Measurements from ENCODE around the gene RBM44.

- no peak for TF ChIP-seq EZH2 (IDR thresholded peaks at IDR 0.05; ENCODE audit: insufficient read depth, poor library complexity, severe bottlenecking)
- no peak for TF ChIP-seq EZH2phosphoT487 (IDR thresholded peaks at IDR 0.05; ENCODE audit: insufficient read depth, low read depth)
Measured at GRCh38 chr2:237759176-237759575, 39.4 kb upstream of the RBM44 start.
